Esophagus squamous epithelium (tissue), 5 donors: ENCODE measurements around the gene RUNX1. TPM values are rescaled to one million over a fixed set of nuclear protein-coding genes. Genes with fewer than 3 reads are reported as not detected.
A peak's percentile ranks its signal among the peaks of the same experiment; 100 is the strongest.

ENCODE experiments used
- DNase-seq: peaks from one replicate; lab custom pipeline; 2025; lab: John Stamatoyannopoulos, UW
- H3K27ac ChIP-seq, 4 donors: fragments of 200-600 bp; sonication (generic); one replicate each; pipeline ENCODE4 v1.5.1; 2016 to 2019; ENCODE audit warnings: mild to moderate bottlenecking in 1 of 4
- H3K27me3 ChIP-seq, 4 donors: fragments of 200-600 bp; sonication (generic); 1 replicate in 3 of 4; 2 replicates in 1 of 4; pipeline versions ENCODE4 v1.5.1 to v1.6.0; 2017 to 2021; ENCODE audit warnings: antibody characterized with exemption in 1 of 4
- H3K36me3 ChIP-seq, 3 donors: fragments of 200-600 bp; sonication (generic); one replicate each; pipeline ENCODE4 v1.5.1; 2016 to 2019
- H3K4me1 ChIP-seq, 3 donors: fragments of 200-600 bp; sonication (generic); one replicate each; pipeline ENCODE4 v1.5.1; 2017 to 2019
- H3K4me3 ChIP-seq, 4 donors: fragments of 200-600 bp; sonication (generic); 1 replicate in 3 of 4; 2 replicates in 1 of 4; pipeline ENCODE4 v1.5.1; 2016 to 2019; ENCODE audit warnings: mild to moderate bottlenecking in 2 of 4, moderate library complexity in 1 of 4
- H3K9me3 ChIP-seq, 3 donors: fragments of 200-600 bp; sonication (generic); one replicate each; pipeline ENCODE4 v1.5.1; 2016 to 2019
- POLR2A ChIP-seq, 4 donors: fragments of 450-650 bp; IDR thresholded peaks; one replicate each; pipeline ENCODE4 v1.6.1; 2017; ENCODE audit warnings: antibody characterized with exemption in 4 of 4, mild to moderate bottlenecking in 4 of 4, moderate library complexity in 3 of 4
- WGBS, 2 donors: methylation state at CpG; one replicate each; pipeline ENCODE4 v1.1.5; 2018; 5-methylcytosine and 5-hydroxymethylcytosine counted together
- intact Hi-C: fragments of 100-400 bp; cut with DNase I; formaldehyde crosslinking; loops from one replicate; pipeline ENCODE4 v1.15.0; 2022
- total RNA-seq, 4 donors: library from RNA; depleted of rRNA; stranded (reverse); fragments of >200 nt; gene quantifications; one replicate each; pipeline ENCODE4 v1.1.0, GENCODE V29; 2016
- TF ChIP-seq, protein P1 (sequence below), 6 experiments: fragments of 450-650 bp in 4 of 6; fragments of 200-600 bp in 2 of 6; sonication (generic) in 2 of 6; IDR thresholded peaks; one replicate each; pipeline ENCODE4 v1.5.1; 2016 to 2019; ENCODE audit warnings: antibody characterized with exemption in 6 of 6, mild to moderate bottlenecking in 4 of 6, moderate library complexity in 4 of 6
- donor health status: DM: yes; HTN: yes; CAD: no.

RUNX1 gene
- 10 to 100 TPM in 3 of 4 donors, 1 to 10 TPM in 1; 8.2 to 25.4 (median 18.3) TPM for total RNA-seq

DNA sequence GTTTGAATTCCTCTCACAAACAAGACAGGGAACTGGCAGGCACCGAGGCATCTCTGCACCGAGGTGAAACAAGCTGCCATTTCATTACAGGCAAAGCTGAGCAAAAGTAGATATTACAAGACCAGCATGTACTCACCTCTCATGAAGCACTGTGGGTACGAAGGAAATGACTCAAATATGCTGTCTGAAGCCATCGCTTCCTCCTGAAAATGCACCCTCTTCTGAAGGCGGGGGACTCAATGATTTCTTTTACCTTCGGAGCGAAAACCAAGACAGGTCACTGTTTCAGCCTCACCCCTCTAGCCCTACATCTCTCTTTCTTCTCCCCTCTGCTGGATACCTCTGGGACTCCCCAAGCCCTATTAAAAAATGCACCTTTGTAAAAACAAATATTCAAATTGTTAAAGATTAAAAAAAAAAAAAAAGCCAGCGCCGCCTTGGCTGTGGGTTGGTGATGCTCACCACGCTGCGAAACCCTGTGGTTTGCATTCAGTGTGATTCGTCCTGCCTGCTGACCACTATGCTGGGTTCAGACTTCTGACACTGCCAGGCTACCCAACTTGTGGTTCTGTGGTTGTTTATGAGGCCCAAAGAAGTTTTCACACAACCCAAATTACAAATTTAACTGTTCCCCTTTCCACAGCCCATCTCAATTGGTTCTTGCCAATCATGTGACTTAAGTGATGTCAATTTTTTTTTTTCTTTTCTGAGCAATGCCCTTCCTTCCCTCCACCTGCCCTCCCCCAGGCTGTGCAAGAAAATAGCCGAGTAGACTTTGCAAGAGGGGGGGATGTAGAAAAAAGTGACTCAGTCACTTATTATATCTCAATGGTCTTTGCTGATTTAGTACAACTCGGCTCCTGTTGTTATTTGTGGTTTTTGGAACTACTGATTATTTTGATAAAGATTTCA is at the start of gene RUNX1:
RUNX1 (minus strand) TSS at position 597 of the 912 bp plus-strand sequence.
- Histone ChIP-seq H3K4me3 (peak within 1 kb of the TSS; percentile 7 to 56 (median 33)), H3K9me3 (no peaks in the 10 kb centered on the region), H3K4me1 (peaks cover 22 to 51% (median 27%) of the 10 kb centered on the region in 3 donors), H3K36me3 (no peaks in the 10 kb centered on the region), H3K27me3 (peaks cover 0 to 14% (median 0%) of the 10 kb centered on the region in 4 donors), H3K27ac (peak within 1 kb of the TSS; percentile 17 to 81 (median 73))
- intact Hi-C loops, result loop anchor here (10.0 kb wide), 1 partner anchor 154 kb away; no protein-coding TSS in a partner anchor
- peak; percentile 22 for DNase-seq
- WGBS, 2 donors, result 57 to 68% methylated on average over 14 of the region's 14 CpGs
- peak in 3 of 4 donors; percentile 7 to 40 (median 39) for TF ChIP-seq POLR2A (IDR thresholded peaks at IDR 0.05)
- TF ChIP-seq, protein P1, sequence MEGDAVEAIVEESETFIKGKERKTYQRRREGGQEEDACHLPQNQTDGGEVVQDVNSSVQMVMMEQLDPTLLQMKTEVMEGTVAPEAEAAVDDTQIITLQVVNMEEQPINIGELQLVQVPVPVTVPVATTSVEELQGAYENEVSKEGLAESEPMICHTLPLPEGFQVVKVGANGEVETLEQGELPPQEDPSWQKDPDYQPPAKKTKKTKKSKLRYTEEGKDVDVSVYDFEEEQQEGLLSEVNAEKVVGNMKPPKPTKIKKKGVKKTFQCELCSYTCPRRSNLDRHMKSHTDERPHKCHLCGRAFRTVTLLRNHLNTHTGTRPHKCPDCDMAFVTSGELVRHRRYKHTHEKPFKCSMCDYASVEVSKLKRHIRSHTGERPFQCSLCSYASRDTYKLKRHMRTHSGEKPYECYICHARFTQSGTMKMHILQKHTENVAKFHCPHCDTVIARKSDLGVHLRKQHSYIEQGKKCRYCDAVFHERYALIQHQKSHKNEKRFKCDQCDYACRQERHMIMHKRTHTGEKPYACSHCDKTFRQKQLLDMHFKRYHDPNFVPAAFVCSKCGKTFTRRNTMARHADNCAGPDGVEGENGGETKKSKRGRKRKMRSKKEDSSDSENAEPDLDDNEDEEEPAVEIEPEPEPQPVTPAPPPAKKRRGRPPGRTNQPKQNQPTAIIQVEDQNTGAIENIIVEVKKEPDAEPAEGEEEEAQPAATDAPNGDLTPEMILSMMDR (IDR thresholded peaks at IDR 0.05), result no peak

DNA sequence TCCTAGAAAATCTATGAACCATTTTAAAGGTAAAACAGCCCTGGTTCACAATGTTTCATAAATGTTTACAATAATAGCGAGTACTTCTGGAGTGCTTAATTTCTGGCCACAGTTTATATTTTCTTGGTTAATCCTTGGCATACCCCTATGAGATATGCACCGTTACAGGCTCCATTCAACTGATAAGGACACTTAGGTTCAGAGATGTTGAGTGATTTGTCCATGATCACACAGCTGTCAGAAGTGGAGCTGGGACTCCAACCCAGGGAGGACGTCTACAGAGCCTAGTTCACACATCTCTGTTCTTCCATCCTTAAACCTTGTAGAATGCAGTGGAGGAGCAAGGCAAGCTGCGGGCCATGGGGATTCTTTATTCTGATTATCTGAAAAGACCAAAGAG is 48.4 kb upstream of the RUNX1 start:
- WGBS, 2 donors, result 88 to 89% methylated on average over 4 of the region's 4 CpGs
- Histone ChIP-seq H3K4me1 (no peaks in the 10 kb centered on the region), H3K36me3 (no peaks in the 10 kb centered on the region), H3K27ac (no peak overlapping the region), H3K4me3 (no peak overlapping the region), H3K9me3 (no peaks in the 10 kb centered on the region), H3K27me3 (no peaks in the 10 kb centered on the region)
- intact Hi-C loops, result no loop called here
- TF ChIP-seq POLR2A (IDR thresholded peaks at IDR 0.05), result no peak
- TF ChIP-seq, protein P1 (IDR thresholded peaks at IDR 0.05), result no peak
- no peak for DNase-seq

DNA sequence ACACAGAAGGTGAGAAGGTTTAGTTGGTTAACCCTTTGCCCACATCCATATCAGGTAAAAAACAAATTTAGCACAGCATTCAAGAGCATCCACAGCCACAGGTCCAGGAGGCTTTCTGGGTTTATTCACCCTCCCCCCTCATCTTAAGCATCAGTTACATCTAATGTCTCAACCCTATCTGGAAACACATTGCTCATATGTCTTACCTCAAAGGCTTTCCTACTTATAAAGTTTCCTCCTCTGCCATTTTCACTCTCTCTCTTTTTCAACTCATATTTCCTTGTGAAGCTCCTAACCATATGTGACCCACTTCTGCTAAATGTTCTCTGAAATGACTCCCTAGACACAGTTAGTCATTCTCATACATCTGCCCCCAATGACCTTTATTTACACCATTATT is 47.9 kb upstream of the RUNX1 start:
- H3K27me3 ChIP-seq, result no peaks in the 10 kb centered on the region
- H3K27ac ChIP-seq, result no peak overlapping the region
- intact Hi-C loops, result no loop called here
- no peaks in the 10 kb centered on the region for H3K36me3 ChIP-seq
- no peaks in the 10 kb centered on the region for H3K9me3 ChIP-seq
- H3K4me3 ChIP-seq, result no peak overlapping the region
- TF ChIP-seq POLR2A (IDR thresholded peaks at IDR 0.05), result no peak
- TF ChIP-seq, protein P1 (IDR thresholded peaks at IDR 0.05), result no peak
- no peaks in the 10 kb centered on the region for H3K4me1 ChIP-seq
- DNase-seq, result no peak

DNA sequence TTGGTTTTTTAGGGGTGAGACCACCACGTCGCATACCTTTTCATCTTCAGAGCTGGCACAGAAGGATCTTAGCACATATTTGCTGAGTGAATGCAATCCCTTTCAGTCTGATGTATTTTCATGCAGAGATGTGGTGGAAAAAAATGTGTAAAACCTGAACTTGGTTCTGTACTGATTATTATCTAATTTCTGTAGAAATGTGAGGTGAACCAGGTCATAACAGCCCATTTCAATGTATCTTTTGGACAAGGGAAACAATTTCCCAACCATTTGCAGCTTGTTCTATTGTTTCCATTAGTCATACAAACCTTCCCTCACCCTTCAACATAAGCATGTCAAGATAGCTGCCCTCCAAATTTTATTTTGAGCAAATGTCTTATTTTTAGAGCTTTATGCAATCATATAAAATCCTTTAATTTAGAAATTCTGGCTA is 46.8 kb upstream of the RUNX1 start:
- Histone ChIP-seq H3K4me3 (no peak overlapping the region), H3K27ac (no peak overlapping the region), H3K9me3 (no peaks in the 10 kb centered on the region), H3K36me3 (no peaks in the 10 kb centered on the region), H3K27me3 (no peaks in the 10 kb centered on the region), H3K4me1 (no peaks in the 10 kb centered on the region)
- intact Hi-C loops, result no loop called here
- no peak for TF ChIP-seq POLR2A (IDR thresholded peaks at IDR 0.05)
- TF ChIP-seq, protein P1 (IDR thresholded peaks at IDR 0.05), result no peak
- no peak for DNase-seq
- 83 to 88% methylated on average over 2 of the region's 2 CpGs for WGBS, 2 donors

DNA sequence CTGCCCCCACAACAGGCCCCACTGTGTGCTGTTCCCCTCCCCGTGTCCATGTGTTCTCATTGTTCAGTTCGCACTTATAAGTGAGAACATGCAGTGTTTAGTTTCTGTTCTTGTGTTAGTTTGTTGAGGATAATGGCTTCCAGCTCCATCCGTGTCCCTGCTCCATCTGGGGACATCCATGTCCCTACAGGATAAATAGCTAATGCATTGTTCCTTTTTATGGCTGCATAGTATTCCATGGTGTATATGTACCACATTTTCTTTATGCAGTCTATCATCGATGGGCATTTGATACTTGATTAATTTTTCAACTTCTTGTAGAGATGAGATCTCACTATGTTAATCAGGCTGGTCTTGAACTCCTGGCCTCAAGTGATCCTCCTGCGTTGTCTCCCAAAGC is 44.4 kb upstream of the RUNX1 start:
- DNase-seq, result no peak
- no peaks in the 10 kb centered on the region for H3K4me1 ChIP-seq
- no peaks in the 10 kb centered on the region for H3K36me3 ChIP-seq
- no peaks in the 10 kb centered on the region for H3K9me3 ChIP-seq
- no peak overlapping the region for H3K27ac ChIP-seq
- intact Hi-C loops, result no loop called here
- no peak overlapping the region for H3K4me3 ChIP-seq
- TF ChIP-seq, protein P1 (IDR thresholded peaks at IDR 0.05), result no peak
- no peak for TF ChIP-seq POLR2A (IDR thresholded peaks at IDR 0.05)
- 95 to 97% methylated on average over 5 of the region's 5 CpGs for WGBS, 2 donors
- H3K27me3 ChIP-seq, result no peaks in the 10 kb centered on the region
